ENCODE data around the gene KCNAB1. TPM values are rescaled to one million over a fixed set of nuclear protein-coding genes. Genes with fewer than 3 reads are reported as not detected.

Gene KCNAB1
- total and polyA plus RNA-seq, 4 experiments from 2014 or later: 0.40 to 0.58 TPM; not detected in 2

GRCh38 chr3:156148946-156149381 is 28.6 kb downstream of the KCNAB1 start:
- Histone ChIP-seq H3K27ac (ENCODE audit: low read depth, low read length) (no peak overlapping the region), H3K27me3 (ENCODE audit: insufficient read depth, low read length) (no peaks in the 10 kb centered on the region), H3K9me3 (ENCODE audit: control insufficient read depth in 1 of 2, low read length in 2 of 2) (no peaks in the 10 kb centered on the region), H3K4me1 (ENCODE audit: insufficient read depth, low read length) (no peaks in the 10 kb centered on the region), H3K4me3 (ENCODE audit: low read length in 2 of 2) (no peak overlapping the region), H3K36me3 (ENCODE audit: insufficient read depth, low read length) (no peaks in the 10 kb centered on the region)
- Mint-ChIP-seq H3K27ac (peak overlapping the region in 1 of 7 donors; percentile 51), H3K4me3 (no peak overlapping the region), H3K4me1 (peaks cover 0 to 1% (median under 1%) of the 10 kb centered on the region in 4 donors), H3K9me3 (no peaks in the 10 kb centered on the region), H3K36me3 (no peaks in the 10 kb centered on the region), H3K27me3 (peaks cover 5 to 6% of the 10 kb centered on the region in 2 donors)
- ChIA-PET CTCF (ENCODE audit: partially characterized antibody) (interaction anchor here (0.5 to 8.2 kb wide), 20 partner anchors 9 to 1424 kb away, joined by 3 to 172 read pairs (median 6); partner anchors contain the start of gene C3orf33), POLR2A (ENCODE audit: partially characterized antibody) (interaction anchor here (1.6 kb wide), 1 partner anchor 343 kb away, joined by 3 read pairs; the partner anchor contains the start of gene C3orf33)
- no peak for DNase-seq
- intact Hi-C loops (cut with micrococcal nuclease): no loop called here

- ChIA-PET CTCF (ENCODE audit: partially characterized antibody) (interaction anchor here (0.8 to 8.2 kb wide), 22 partner anchors 8 to 1423 kb away, joined by 3 to 172 read pairs (median 6); partner anchors contain the start of gene C3orf33), POLR2A (ENCODE audit: partially characterized antibody) (interaction anchor here (0.8 to 1.7 kb wide), 4 partner anchors 11 to 1010 kb away, joined by 4 to 7 read pairs (median 4); partner anchors contain the start of genes CCNL1 and SSR3)
- H3K4me3 Mint-ChIP-seq: no peak overlapping the region
- H3K4me3 ChIP-seq (ENCODE audit: low read length in 2 of 2): no peak overlapping the region
- H3K9me3 ChIP-seq (ENCODE audit: control insufficient read depth in 1 of 2, low read length in 2 of 2): no peaks in the 10 kb centered on the region
- no peaks in the 10 kb centered on the region for H3K27me3 ChIP-seq (ENCODE audit: insufficient read depth, low read length)
- H3K4me1 ChIP-seq (ENCODE audit: insufficient read depth, low read length): no peaks in the 10 kb centered on the region
- H3K4me1 Mint-ChIP-seq: peaks cover 0 to 1% (median under 1%) of the 10 kb centered on the region in 4 donors
- no peaks in the 10 kb centered on the region for H3K36me3 Mint-ChIP-seq
- no peaks in the 10 kb centered on the region for H3K9me3 Mint-ChIP-seq
- H3K27ac Mint-ChIP-seq: peak overlapping the region in 1 of 7 donors; percentile 12
- DNase-seq: no peak
- intact Hi-C loops (cut with micrococcal nuclease): loop anchor here (1.0 to 5.0 kb wide), 9 partner anchors 299 to 1089 kb away; partner anchors contain the start of gene TIPARP
- H3K36me3 ChIP-seq (ENCODE audit: insufficient read depth, low read length): no peaks in the 10 kb centered on the region
- no peak overlapping the region for H3K27ac ChIP-seq (ENCODE audit: low read depth, low read length)
- H3K27me3 Mint-ChIP-seq: peaks cover 2 to 5% of the 10 kb centered on the region in 2 donors
Measured at GRCh38 chr3:156149876-156150275, 29.5 kb downstream of the KCNAB1 start.

- no peaks in the 10 kb centered on the region for H3K36me3 Mint-ChIP-seq
- H3K27ac Mint-ChIP-seq: peak overlapping the region in 1 of 7 donors; percentile 44
- no peak overlapping the region for H3K4me3 Mint-ChIP-seq
- peaks cover 1 to 4% of the 10 kb centered on the region in 2 donors for H3K27me3 Mint-ChIP-seq
- no peak overlapping the region for H3K4me3 ChIP-seq (ENCODE audit: low read length in 2 of 2)
- H3K4me1 Mint-ChIP-seq: peaks cover 0 to 1% (median under 1%) of the 10 kb centered on the region in 4 donors
- no peaks in the 10 kb centered on the region for H3K9me3 ChIP-seq (ENCODE audit: control insufficient read depth in 1 of 2, low read length in 2 of 2)
- no peaks in the 10 kb centered on the region for H3K36me3 ChIP-seq (ENCODE audit: insufficient read depth, low read length)
- H3K4me1 ChIP-seq (ENCODE audit: insufficient read depth, low read length): no peaks in the 10 kb centered on the region
- POLR2A ChIA-PET (ENCODE audit: partially characterized antibody): interaction anchor here (0.7 to 1.7 kb wide), 5 partner anchors 10 to 1009 kb away, joined by 3 to 7 read pairs (median 4); partner anchors contain the start of genes CCNL1 and SSR3
- no peak overlapping the region for H3K27ac ChIP-seq (ENCODE audit: low read depth, low read length)
- H3K9me3 Mint-ChIP-seq: peaks cover 0 to 2% (median under 1%) of the 10 kb centered on the region in 8 donors
- intact Hi-C loops (cut with micrococcal nuclease): loop anchor here (1.0 to 5.0 kb wide), 9 partner anchors 298 to 1089 kb away; partner anchors contain the start of gene TIPARP
- DNase-seq: peak in 4 of 5 donors; percentile 46 to 54 (median 46)
- no peaks in the 10 kb centered on the region for H3K27me3 ChIP-seq (ENCODE audit: insufficient read depth, low read length)
- CTCF ChIA-PET (ENCODE audit: partially characterized antibody): interaction anchor here (0.8 to 8.2 kb wide), 27 partner anchors 8 to 1422 kb away, joined by 3 to 172 read pairs (median 5); partner anchors contain the start of gene C3orf33
Measured at GRCh38 chr3:156150434-156151066, 30.2 kb downstream of the KCNAB1 start.

- Mint-ChIP-seq H3K27me3 (peaks cover 0 to 1% of the 10 kb centered on the region in 2 donors), H3K36me3 (no peaks in the 10 kb centered on the region), H3K4me3 (no peak overlapping the region), H3K27ac (peak overlapping the region in 2 of 7 donors; percentile 31 to 63), H3K4me1 (peaks cover 0 to 1% (median under 1%) of the 10 kb centered on the region in 4 donors), H3K9me3 (peaks cover 0 to 4% (median 1%) of the 10 kb centered on the region in 8 donors)
- Histone ChIP-seq H3K9me3 (ENCODE audit: control insufficient read depth in 1 of 2, low read length in 2 of 2) (no peaks in the 10 kb centered on the region), H3K27me3 (ENCODE audit: insufficient read depth, low read length) (no peaks in the 10 kb centered on the region), H3K4me1 (ENCODE audit: insufficient read depth, low read length) (no peaks in the 10 kb centered on the region), H3K27ac (ENCODE audit: low read depth, low read length) (no peak overlapping the region), H3K4me3 (ENCODE audit: low read length in 2 of 2) (no peak overlapping the region), H3K36me3 (ENCODE audit: insufficient read depth, low read length) (no peaks in the 10 kb centered on the region)
- CTCF ChIA-PET (ENCODE audit: partially characterized antibody): interaction anchor here (0.7 to 8.2 kb wide), 37 partner anchors 8 to 1089 kb away, joined by 3 to 172 read pairs (median 4); partner anchors contain the start of genes C3orf33, SSR3 and TIPARP
- DNase-seq: peak; percentile 40 to 56 (median 45)
- POLR2A ChIA-PET (ENCODE audit: partially characterized antibody): interaction anchor here (0.7 to 1.7 kb wide), 3 partner anchors 9 to 1008 kb away, joined by 4 read pairs; partner anchors contain the start of gene CCNL1
- intact Hi-C loops (cut with micrococcal nuclease): loop anchor here (2.0 to 5.0 kb wide), 2 partner anchors 297 to 520 kb away; partner anchors contain the start of gene TIPARP
Measured at GRCh38 chr3:156151824-156152428, 31.5 kb downstream of the KCNAB1 start.

GRCh38 chr3:156158656-156159295 is 38.4 kb downstream of the KCNAB1 start:
- Histone ChIP-seq H3K36me3 (ENCODE audit: insufficient read depth, low read length) (no peaks in the 10 kb centered on the region), H3K27ac (ENCODE audit: low read depth, low read length) (no peak overlapping the region), H3K9me3 (ENCODE audit: control insufficient read depth in 1 of 2, low read length in 2 of 2) (no peaks in the 10 kb centered on the region), H3K4me1 (ENCODE audit: insufficient read depth, low read length) (peaks cover 26% of the 10 kb centered on the region), H3K4me3 (ENCODE audit: low read length in 2 of 2) (no peak overlapping the region), H3K27me3 (ENCODE audit: insufficient read depth, low read length) (no peaks in the 10 kb centered on the region)
- ChIA-PET CTCF (ENCODE audit: partially characterized antibody) (interaction anchor here (1.1 to 1.5 kb wide), 5 partner anchors 8 to 978 kb away, joined by 3 to 8 read pairs (median 5); no protein-coding TSS in a partner anchor), POLR2A (ENCODE audit: partially characterized antibody) (interaction anchor here (0.6 to 1.7 kb wide), 2 partner anchors 981 to 1002 kb away, joined by 3 to 4 read pairs; no protein-coding TSS in a partner anchor)
- intact Hi-C loops (cut with micrococcal nuclease): no loop called here
- H3K27ac Mint-ChIP-seq: no peak overlapping the region
- H3K36me3 Mint-ChIP-seq: no peaks in the 10 kb centered on the region
- H3K4me3 Mint-ChIP-seq: no peak overlapping the region
- DNase-seq: no peak
- H3K4me1 Mint-ChIP-seq: peaks cover 11 to 18% (median 16%) of the 10 kb centered on the region in 4 donors
- peaks cover 0 to 4% (median 1%) of the 10 kb centered on the region in 8 donors for H3K9me3 Mint-ChIP-seq
- no peaks in the 10 kb centered on the region for H3K27me3 Mint-ChIP-seq

- Mint-ChIP-seq H3K27me3 (no peaks in the 10 kb centered on the region), H3K4me3 (peak overlapping the region; percentile 23 to 72 (median 46)), H3K4me1 (peaks cover 11 to 18% (median 16%) of the 10 kb centered on the region in 4 donors), H3K9me3 (peaks cover 0 to under 1% (median 0%) of the 10 kb centered on the region in 8 donors), H3K36me3 (no peaks in the 10 kb centered on the region), H3K27ac (peak overlapping the region; percentile 15 to 81 (median 76))
- DNase-seq: peak in 1 of 5 donors; percentile 12
- CTCF ChIA-PET (ENCODE audit: partially characterized antibody): interaction anchor here (1.0 to 4.1 kb wide), 3 partner anchors 8 to 977 kb away, joined by 3 to 37 read pairs (median 4); no protein-coding TSS in a partner anchor
- Histone ChIP-seq H3K27me3 (ENCODE audit: insufficient read depth, low read length) (no peaks in the 10 kb centered on the region), H3K4me1 (ENCODE audit: insufficient read depth, low read length) (peaks cover 26% of the 10 kb centered on the region), H3K36me3 (ENCODE audit: insufficient read depth, low read length) (no peaks in the 10 kb centered on the region), H3K4me3 (ENCODE audit: low read length in 2 of 2) (no peak overlapping the region), H3K27ac (ENCODE audit: low read depth, low read length) (no peak overlapping the region), H3K9me3 (ENCODE audit: control insufficient read depth in 1 of 2, low read length in 2 of 2) (no peaks in the 10 kb centered on the region)
- POLR2A ChIA-PET (ENCODE audit: partially characterized antibody): interaction anchor here (0.7 to 1.7 kb wide), 3 partner anchors 10 to 1000 kb away, joined by 3 to 4 read pairs (median 4); partner anchors contain the start of gene SSR3
- intact Hi-C loops (cut with micrococcal nuclease): no loop called here
Measured at GRCh38 chr3:156160647-156161046, 40.3 kb downstream of the KCNAB1 start.

All from CD4-positive, alpha-beta memory T cell (primary cell).